HG03159 (cell line): Measurements from ENCODE around the gene MINK1.
A peak's percentile ranks its signal among the peaks of the same experiment; 100 is the strongest.

Experiments used
- ATAC-seq: cut with Tn5 transposase; IDR thresholded peaks from one replicate; pipeline ENCODE4 v1.9.1; 2021; ENCODE audit warnings: mild to moderate bottlenecking, moderate library complexity; ENCODE audit not compliant: unreplicated experiment

Gene MINK1

DNA sequence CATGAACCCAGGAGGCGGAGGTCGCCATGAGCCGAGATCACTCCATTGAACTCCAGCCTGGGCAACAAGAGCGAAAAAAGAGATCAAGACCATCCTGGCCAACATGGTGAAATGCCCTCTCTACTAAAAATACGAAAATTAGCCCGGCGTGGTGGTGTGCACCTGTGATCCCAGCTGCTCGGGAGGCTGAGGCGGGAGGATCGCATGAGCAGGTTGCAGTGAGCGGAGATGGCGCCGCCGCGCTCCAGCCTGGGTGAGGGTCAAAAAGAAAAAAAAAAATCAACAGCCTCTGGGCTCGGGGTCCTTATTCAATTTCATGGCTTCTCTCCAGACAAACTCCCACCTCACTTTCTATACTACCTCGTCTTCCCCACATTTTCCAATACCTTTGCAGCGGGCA, 95.7 kb downstream of the MINK1 start:
- ATAC-seq, result no peak

DNA sequence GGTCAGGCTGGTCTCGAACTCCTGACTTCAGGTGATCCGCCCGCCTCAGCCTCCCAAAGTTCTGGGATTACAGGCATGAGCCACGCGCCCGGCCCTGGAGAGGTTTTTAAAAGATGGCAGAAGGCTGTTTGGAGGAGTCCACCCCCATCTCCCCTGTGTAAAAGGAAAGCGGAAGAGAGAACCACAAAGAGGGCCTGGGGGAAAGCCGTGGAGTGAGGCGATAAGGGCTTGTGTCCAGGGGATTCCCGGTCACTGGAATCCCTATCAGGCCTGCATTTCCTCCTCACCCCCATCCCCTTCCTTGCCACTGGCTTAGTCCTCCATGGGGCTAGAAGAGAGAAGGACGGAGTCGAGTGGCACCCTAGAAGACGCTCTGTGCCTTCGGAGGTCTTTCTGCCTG, 98.8 kb downstream of the MINK1 start, which contains the start of gene GP1BA:
TSS of gene GP1BA (plus strand) at position 315 of the 400 bp plus-strand sequence. CDS start 328 bp downstream, outside the sequence.
- no peak for ATAC-seq

GRCh38 chr17:4932756-4933155, 99.6 kb downstream of the MINK1 start:
- no peak for ATAC-seq

DNA sequence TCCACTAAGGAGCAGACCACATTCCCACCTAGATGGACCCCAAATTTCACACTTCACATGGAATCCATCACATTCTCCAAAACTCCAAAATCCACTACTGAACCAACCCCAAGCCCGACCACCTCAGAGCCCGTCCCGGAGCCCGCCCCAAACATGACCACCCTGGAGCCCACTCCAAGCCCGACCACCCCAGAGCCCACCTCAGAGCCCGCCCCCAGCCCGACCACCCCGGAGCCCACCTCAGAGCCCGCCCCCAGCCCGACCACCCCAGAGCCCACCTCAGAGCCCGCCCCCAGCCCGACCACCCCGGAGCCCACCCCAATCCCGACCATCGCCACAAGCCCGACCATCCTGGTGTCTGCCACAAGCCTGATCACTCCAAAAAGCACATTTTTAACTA, 100.5 kb downstream of the MINK1 start:
- ATAC-seq, result no peak

GRCh38 chr17:4934173-4934979, 101.2 kb downstream of the MINK1 start:
- ATAC-seq, result no peak

GRCh38 chr17:4935650-4936049, 102.5 kb downstream of the MINK1 start:
- no peak for ATAC-seq

DNA sequence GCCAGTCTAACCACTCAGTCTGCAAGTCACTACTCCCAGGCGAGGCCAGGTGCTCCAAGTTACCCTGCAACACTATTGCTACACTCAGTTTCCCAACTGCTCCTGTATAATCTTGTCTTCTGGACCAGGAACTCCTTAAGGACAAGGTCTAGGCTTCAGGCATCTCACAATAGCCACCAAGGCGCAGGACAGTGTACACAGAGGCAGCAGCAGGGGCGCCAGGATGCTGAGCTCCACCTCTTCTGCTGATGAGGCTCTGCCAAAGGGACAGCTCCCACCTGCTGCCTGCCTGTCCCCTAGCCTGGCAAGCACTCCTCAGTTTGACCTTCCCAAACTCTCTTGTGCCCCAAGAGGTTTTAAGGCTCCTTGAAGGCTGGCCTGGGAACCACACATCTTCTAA, 103.3 kb downstream of the MINK1 start:
- ATAC-seq, result no peak

- no peak for ATAC-seq
These were observed 104.4 kb downstream of the MINK1 start for GRCh38 chr17:4937553-4937952.

- ATAC-seq, result no peak
These were observed 104.9 kb downstream of the MINK1 start for GRCh38 chr17:4938069-4938491.

DNA sequence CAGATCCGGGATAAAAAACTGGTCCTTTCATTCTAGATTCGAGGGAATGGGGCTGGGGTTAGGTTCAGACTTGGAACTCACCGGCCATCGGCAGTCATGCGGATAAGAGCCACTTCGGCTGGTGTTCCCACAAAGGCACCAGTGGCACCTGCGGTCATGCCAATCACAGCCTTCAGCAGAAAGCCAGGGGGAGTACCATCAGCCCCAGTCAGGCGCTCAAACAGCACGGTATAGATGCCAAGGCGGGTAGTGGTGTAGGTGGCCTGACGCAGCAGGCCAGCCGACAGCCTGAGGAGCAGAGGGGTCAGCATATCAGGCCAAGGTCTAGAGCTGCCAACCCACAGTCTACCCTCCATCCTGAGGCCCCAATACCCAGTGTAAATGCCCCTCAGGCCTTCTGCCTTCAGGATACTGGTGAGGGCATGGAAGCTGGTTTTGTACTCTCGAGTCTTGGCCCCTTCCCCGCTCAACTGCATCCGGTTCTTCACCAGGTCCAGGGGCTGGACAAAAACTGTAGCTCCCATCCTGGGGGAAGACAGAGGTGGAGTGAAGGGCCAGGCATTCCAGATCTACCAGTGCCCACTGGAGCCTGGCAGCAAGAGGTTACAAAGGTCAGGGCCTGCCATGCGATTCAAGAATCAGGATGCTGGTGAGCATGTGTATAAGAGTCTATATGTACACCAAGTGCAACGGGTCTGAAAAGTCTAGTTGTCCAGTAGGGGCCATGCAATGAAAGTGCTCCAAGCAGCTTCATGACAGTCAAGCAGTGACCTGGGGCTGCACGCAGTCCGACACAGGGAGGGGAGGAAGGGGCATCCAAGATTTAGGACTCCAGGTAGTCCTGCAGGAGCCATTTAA, 105.8 kb downstream of the MINK1 start:
- ATAC-seq, result no peak

DNA sequence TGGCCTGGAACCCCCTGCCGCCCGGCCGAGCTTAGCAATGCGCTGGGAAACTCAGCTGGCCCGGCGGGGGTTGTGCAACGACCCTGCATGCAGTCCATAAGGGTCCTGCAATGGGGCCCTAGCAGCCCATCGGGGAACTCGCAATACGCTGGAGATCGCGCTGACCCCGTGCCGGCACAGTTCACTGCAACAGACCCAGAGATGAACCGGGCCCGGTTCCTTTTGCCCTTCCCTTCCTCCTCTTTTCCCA, 106.3 kb downstream of the MINK1 start:
- no peak for ATAC-seq

DNA sequence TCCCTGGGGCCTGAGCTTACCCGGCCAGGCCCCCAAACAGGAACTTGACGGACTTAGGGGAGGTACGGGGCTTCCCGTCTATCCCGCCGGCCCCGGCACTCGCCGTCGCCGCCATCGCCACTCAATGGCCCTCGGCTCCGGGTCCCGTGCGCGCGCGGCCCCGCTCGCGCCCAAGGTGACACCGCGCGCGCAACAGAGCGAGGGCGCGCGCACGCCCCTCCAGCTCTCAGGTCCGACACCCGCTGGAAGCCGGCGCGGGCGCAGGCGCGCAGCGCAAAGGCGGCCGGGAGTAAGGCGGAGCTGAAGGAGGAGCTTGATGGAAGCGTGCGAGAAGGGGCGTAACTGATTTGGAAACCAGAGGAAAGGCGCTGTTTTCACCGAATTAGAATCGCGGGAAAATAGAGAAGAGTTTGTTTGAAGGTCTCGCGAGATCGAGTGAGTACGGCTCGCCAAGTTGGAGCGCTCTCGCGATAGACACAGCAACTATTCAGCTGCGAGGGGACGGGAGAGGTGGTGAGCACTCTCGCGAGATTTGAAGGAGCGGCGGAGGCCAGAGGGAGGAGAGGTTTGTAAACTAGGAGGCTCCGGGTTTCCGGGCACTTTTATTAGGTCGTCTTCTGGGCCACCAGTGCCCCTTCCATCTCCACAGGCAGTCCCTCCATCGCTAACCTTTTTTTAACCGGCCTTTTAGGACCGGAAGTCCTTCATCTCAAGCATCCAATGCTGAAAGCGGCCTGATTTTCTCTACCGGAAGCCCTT, 106.8 kb downstream of the MINK1 start, which contains the start of the genes RNF167 and SLC25A11:
TSS of gene RNF167 (plus strand) at position 473 of the 759 bp plus-strand sequence. CDS start 642 bp downstream, outside the sequence.
TSS of gene SLC25A11 (minus strand) at position 251 of the 759 bp plus-strand sequence. CDS start at position 115, 136 bp downstream.
- peak; percentile 68 for ATAC-seq

DNA sequence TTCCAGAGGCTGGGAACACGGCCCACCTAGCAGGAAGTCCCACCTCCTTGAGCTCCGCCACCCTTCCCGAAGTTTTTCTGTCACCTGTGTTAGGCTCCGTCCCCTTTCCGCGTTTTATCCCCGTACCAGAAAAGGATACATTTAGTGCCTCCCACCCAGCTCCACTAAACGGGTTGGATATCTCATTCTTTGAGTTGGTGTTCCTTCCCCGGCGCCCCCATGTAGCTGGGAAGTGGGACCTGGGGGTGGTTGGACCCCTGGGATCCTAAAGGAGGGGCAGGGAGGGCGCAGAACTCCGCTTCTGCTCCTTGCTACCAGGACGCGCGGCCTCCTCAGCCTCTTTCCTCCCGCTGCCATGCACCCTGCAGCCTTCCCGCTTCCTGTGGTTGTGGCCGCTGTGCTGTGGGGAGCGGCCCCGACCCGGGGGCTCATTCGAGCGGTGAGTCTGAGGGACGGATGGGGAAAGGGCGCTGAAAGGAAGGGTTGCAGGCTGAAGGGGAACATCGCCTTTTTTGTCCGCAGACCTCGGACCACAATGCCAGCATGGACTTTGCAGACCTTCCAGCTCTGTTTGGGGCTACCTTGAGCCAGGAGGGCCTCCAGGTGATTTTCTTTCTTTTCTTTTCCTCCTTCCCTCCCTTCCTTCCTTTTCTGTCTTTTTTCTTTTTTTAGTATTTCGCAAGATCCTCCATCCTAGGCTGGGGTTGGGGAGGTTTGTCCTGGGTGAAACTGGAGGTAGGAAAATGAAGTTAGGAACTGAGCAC, 107.6 kb downstream of the MINK1 start:
- no peak for ATAC-seq

DNA sequence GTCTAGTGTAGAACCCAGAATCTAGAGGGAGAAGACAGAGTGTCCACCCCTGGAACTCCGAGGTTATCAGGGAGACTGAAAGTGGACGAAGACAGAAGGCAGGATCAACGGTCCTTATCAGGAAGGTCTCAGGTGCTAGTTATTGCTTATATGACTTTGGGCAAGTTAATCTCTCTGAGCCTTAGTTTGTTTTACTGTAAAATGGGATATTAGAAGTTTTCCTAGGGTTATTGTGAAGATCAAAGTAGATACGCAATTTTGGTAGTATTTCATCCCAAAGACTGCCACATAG, 108.1 kb downstream of the MINK1 start:
- ATAC-seq, result no peak

DNA sequence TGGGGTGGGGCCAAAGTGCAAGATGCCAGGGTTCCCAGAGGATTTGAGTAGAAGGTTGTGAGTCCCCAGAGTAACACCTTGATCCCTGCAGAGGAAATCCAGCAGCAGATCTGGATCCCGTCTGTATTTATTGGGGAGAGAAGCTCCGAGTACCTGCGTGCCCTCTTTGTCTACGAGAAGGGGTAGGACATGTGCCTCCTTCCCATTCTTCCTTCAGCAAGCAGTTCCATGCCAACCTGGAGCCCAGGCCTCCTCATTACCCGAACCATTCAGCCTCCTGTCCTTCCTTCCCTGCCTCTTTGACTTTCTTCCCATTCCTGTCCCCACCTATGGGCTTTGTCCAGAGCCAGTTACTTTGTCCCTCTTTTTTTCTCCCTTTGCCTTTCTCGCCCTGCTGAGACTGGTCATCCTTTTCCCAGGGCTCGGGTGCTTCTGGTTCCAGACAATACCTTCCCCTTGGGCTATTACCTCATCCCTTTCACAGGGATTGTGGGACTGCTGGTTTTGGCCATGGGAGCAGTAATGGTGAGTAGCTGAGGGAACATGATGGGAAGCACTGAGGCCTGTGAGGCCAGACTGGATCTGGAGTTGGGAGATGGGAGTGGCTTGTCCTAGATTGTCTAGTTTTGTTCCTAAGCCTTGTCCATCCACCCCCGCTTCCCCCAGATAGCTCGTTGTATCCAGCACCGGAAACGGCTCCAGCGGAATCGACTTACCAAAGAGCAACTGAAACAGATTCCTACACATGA, 109.8 kb downstream of the MINK1 start:
- no peak for ATAC-seq

DNA sequence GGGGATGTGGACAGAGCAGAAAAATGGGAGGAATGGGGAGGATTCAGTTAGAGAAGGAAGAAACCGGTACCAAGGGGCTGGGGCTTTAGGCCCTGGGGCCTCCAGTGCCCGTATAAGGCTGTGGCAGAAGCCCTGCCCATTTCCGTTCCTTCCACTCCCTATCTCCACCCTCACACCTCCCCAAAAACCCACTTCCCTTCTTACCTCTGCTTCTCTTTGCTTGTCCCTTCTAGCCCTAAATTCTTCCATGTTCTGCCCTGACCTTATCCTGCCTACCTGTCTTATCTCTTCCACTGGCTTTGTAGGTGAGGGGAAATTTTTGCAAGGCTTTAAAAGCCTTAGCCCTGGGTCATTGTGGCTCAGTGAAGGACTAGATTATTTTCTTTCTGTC, 111.0 kb downstream of the MINK1 start:
- ATAC-seq, result no peak

GRCh38 chr17:4944554-4945175, 111.5 kb downstream of the MINK1 start:
- ATAC-seq, result no peak

GRCh38 chr17:4945176-4945943, 112.2 kb downstream of the MINK1 start:
- no peak for ATAC-seq

GRCh38 chr17:4945944-4946280, 112.8 kb downstream of the MINK1 start:
- ATAC-seq, result no peak
